Activated CD8-positive, alpha-beta memory T cell treated with anti-CD3 and anti-CD28 coated beads for 4 hours (primary cell): Measurements from ENCODE around the gene CCNG1.
"Not testable (repeated sequence)": the region's sequence is repeated elsewhere in the genome, so short reads cannot be mapped to it uniquely, and the experiment has no call there.

Experiments
- DNase-seq, 2 donors: peaks; one replicate each; pipeline ENCODE4 v3.0.0-alpha.2; 2020; ENCODE audit warnings: low read depth in 2 of 2

CCNG1 gene

GRCh38 chr5:163440954-163441353 lies 3.6 kb downstream of the CCNG1 start:
- DNase-seq: no peak

DNA sequence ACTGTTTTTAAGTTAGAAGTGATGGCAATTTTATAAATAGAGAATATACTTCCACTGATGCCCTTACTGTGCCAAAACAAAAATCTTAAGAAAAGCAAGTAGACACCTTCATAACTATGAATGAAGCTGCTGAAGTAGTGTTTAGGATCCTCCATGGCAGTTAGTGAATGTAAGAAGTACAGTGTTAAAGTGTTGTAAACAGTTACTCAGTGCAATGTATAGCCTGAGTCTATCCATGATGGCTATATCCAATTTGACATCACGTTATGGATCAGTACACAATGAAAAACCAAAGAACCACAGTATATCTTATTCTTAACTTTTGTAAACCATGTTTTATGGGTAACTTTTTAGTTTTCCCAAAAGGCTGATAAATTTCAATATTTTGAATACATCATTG lies 7.1 kb downstream of the CCNG1 start:
- no peak for DNase-seq

DNA sequence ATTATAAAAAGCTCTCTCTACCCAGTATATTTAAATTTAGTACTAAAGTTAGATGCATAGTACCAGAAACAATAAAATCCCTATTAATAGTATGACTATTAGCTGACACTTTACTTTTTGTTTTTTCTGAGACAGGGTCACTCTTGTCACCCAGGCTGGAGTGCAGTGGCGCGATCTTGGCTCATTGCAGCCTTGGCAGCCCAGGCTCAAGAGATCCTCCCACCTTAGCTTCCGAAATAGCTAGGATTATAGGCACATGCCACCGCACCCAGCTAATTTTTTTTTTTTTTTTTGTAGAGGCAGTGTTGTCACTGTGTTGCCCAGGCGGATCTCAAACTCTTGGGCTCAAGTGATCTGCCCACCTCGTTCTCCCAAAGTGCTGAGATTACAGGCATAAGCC lies 8.0 kb downstream of the CCNG1 start:
- no peak for DNase-seq

DNA sequence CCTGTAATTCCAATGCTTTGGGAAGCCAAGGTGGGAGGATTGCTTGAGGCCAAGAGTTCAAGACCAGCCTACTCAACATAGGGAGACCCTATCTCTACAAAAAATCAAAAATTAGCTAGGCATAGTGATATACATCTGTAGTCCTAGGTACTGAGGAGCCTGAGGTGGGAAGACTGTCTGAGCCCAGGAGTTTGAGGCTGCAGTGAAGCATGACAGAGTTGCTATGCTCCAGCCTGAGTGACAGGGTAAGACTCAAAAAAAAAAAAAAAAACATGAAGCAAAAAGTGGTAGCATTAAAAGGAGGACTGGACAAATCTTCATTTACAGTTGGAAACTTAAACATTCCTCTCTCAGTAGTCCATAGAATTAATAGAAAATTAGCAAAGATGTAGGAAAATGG lies 9.8 kb downstream of the CCNG1 start:
- no peak for DNase-seq

DNA sequence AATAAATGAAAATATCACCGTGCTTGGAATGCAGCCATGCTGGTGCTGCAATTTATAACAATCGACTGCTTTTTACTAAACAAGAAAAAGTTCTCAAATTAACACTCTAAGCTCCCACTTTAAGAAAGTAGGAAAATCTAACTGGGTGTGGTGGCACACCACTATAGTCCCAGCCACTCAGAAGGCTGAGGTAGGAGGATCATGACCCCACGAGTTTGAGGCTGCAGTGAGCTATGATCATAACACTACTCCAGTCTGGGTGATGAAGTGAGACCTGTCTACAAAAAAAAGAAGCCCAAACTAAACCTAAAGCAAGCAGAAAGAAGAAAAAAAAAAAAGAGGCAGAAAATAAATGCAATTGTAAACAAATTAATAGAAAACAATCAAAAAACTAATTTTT lies 10.5 kb downstream of the CCNG1 start:
- DNase-seq: no peak

DNA sequence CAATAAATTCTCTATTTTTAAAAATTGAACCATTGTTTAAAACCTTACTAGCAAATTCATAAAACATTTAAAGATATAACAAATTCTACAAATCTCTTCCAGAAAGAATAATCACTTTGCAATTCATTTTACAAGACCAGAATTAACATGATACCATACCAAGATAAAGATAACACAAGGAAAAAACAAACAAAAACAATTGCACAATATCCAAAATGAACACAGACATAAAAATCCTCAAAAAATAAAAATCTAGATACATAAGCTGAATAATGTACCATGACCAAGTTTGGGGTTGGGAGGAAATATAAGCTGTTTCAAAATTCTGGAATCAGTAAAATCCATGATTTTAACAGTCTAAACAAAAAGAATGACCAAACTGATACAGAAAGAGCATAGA lies 11.1 kb downstream of the CCNG1 start:
- no peak for DNase-seq

GRCh38 chr5:163451489-163451888 lies 14.1 kb downstream of the CCNG1 start:
- no peak for DNase-seq

- no peak for DNase-seq
Measured at GRCh38 chr5:163453705-163454104, 16.3 kb downstream of the CCNG1 start.

DNA sequence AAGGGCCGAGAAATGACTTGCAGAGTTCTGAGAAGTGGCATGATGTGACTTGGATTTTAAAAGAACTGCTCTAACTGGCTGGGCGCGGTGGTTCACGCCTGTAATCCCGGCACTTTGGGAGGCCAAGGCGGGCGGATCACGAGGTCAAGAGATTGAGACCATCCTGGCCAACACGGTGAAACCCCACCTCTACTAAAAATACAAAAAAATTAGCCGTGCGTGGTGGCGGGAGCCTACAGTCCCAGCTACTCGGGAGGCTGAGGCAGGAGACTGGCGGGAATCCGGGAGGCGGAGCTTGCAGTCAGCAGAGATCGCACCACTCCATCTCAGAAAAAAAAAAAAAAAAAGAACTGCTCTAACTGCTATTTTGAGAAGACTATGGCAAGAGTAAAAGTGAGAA lies 18.0 kb downstream of the CCNG1 start:
- DNase-seq: not testable (repeated sequence)

- DNase-seq: no peak
Measured at GRCh38 chr5:163456029-163456589, 18.7 kb downstream of the CCNG1 start.

GRCh38 chr5:163456840-163457239 lies 19.4 kb downstream of the CCNG1 start:
- DNase-seq: no peak

DNA sequence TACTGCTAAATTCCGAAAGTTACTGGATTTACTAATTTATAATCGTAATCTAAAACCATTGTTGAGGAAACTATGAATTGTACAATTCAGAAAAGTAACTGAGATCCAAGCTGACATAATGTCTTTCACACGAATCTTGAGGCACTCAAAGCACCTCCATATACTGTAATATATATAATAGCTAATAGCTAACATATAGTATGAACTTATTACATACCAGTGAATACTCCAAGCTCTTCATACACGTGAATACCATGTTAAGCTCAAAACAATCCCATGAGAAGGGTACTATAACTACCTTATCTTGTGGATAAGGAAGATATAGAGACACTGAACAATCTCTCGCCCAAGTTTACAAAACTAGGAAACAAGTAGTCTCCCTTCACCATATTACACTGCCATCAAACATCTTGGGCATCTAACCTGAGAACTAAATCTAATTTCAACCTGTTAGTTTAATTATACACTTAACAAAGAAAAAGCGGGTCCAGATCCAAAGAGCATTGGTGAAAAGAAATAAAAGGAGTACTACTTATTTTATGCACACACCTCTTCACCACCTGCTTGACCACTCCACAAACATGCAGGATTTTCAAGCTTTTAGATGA lies 21.5 kb downstream of the CCNG1 start:
- no peak for DNase-seq

DNA sequence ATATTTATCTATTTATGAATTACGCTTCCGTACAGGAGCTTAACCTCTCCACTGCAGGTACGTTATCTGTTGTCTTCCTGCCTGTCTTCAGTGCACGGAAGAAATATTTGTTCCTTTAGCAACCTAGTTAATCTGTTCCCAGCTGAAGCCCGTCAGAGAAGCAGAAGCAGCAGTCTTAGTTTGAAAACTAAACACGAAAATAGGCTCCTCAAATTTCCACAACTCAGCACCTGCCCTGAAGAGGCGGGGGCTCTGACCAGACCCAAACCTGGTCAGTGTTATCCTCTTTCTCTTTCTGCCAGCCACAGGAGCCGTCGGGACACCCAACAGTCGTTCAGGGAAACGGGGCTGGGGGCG lies 22.0 kb downstream of the CCNG1 start:
- no peak for DNase-seq

DNA sequence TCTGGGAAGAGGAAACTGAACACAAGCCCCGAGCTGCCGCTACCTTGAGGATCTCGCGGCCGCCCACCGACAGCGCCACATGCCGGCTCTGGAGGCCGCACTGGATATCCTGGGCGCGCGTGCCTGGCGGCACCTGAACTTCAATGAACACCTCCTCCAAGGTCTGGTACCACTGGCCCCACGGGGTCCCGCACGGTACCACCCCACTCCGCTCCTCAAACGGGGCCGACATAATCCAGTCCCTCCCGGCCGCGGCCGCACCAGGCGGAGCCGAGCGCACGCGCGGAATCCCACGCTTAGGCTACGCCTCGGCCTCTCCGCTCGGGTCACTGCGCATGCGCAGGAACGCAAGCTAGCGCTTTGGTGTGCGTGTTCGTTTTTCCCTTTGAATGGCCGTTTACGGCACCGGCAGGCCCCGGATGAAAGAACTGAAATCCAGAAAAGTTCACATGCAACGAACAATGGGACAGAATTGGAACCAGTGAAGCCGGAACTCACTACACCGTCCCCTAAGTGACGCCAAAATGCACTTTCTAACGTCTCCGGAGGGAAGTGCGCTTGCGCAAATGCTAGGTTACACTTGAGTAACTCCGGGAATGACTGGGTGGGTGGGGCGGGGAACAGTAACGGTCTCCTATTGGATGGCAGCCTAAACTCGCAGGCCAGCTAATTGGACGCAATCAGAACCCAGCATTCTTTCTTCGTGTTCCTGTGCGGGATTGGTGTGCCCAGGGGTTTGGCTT lies 22.6 kb downstream of the CCNG1 start, which contains the start of gene NUDCD2:
NUDCD2 (minus strand) TSS at position 284 of the 743 bp plus-strand sequence; CDS start at position 232, 52 bp downstream.
- DNase-seq: peak; percentile 88 to 90

- DNase-seq: no peak
Measured at GRCh38 chr5:163460562-163461171, 23.3 kb downstream of the CCNG1 start, which contains the start of gene HMMR. TSS of gene HMMR (plus strand) at chr5:163460632. CDS start at chr5:163460693, 61 bp downstream.

DNA sequence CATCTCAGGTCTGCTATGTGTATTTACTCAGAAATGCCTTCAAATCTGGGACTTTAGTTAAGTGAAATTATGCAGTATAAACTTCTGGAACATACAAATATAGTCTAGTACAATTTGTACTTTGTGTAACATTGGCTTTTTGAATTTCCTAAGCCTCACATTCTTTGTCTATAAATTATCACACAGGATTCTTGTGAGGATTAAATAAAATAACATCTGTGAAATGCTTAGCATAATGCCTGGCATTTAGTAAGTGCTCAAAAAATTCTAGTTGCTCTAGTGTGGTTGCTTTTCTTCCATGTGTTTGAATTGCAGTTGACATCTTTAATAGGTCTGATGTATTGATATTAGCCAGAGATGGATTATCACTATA lies 25.7 kb downstream of the CCNG1 start:
- no peak for DNase-seq

GRCh38 chr5:163467682-163468081 lies 30.3 kb downstream of the CCNG1 start:
- no peak for DNase-seq

DNA sequence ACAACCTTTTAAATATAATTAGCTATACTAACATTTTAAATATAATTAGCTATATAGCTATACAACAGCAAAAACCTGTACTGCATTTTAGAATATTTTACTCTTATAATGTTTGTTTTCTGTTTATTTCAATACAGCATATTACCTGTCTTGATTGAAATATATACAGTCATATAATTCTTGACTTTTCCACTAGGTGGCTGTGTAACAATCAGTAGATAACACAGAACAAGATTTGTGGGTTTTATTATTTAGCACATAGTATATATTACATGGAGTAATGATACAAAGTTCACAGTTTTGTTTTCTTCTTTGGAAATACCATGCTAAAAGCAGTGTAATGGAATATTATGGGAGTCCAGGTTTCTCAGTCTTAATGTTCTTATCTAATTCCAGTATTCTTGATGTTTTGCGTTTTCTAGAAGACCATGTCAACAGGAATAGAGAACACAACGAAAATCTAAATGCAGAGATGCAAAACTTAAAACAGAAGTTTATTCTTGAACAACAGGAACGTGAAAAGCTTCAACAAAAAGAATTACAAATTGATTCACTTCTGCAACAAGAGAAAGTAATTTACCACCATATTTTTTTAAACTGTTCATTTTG lies 36.3 kb downstream of the CCNG1 start:
- DNase-seq: no peak

- no peak for DNase-seq
Measured at GRCh38 chr5:163475411-163475810, 38.0 kb downstream of the CCNG1 start.

DNA sequence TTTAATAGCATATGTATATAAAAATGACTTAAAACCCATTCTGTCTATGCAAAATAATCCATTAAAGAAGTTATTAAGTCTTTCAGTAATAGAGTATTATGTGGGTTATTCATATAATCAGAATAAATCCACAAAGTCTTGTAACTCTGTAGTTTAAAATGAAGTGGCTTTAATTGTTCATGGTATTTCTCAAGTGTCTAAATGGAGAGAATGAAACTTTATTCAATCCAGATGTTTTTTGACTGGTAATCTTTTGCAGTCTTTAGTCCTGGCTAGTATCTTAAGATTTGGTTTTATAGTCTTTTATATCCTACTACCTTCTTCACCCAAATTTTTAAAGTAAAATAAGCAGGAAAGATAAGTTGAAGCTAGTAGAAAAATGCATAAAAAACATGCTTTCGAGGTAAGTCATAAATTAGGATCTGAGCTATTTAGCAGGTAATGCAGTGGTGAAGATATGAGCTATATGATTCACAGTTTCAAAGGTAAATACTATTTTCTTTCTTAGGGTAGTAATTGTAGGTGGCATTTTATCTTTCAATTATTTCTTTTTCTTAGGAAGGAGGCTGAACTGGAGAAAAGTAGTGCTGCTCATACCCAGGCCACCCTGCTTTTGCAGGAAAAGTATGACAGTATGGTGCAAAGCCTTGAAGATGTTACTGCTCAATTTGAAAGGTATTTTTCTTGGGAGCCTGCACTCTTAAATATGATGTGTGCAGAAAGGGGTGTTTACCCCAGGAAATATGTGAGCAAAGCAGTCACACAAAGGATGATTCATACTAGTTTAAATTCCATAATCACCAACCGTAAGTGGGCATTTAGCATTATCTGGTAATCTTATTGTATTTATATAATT lies 41.0 kb downstream of the CCNG1 start:
- DNase-seq: no peak

DNA sequence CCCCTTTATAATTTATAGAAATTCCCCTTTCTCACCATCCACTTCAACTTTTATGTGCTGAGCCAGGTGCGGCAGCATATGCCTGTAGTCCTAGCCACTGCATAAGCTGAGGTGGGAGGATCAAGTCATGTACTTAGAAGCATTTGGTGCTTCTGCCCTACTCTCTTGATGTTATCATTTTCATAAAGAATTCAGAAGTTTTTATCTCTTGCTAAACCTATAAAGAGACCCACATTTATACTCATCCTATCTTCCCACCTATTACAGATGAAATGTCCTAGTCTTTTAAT lies 41.5 kb downstream of the CCNG1 start:
- no peak for DNase-seq
